ENCODE measurements around the gene MOSPD2. TPM values are rescaled to one million over a fixed set of nuclear protein-coding genes. Genes with fewer than 3 reads are reported as not detected.

MOSPD2 gene
- total and polyA plus RNA-seq, 2 of the 8 experiments (the other 6 are each of a cell fraction or from before 2014, with no cell fraction given), result 4.5 to 12.1 TPM

- H4K8ac ChIP-seq (ENCODE audit: extremely low read depth, insufficient read depth, low read length), result no peak overlapping the region
- no peak overlapping the region for H3K56ac ChIP-seq (replicated peaks; ENCODE audit: insufficient read length, low read depth, low read length)
- POLR2A ChIA-PET (ENCODE audit: partially characterized antibody), result no interaction called here
- CTCF ChIA-PET (ENCODE audit: partially characterized antibody), result no interaction called here
- no peaks in the 10 kb centered on the region for H3K79me1 ChIP-seq (ENCODE audit: low read depth, low read length)
- no peaks in the 10 kb centered on the region for H3K4me1 ChIP-seq (replicated peaks in 1 of 4; ENCODE audit: control insufficient read depth in 3 of 4, insufficient read depth in 4 of 4, low read length in 3 of 4)
- FAIRE-seq, result no peak
- DNase-seq (ENCODE audit: low read depth in 1 of 2, low spot score in 2 of 2), result no peak
- H3K79me2 ChIP-seq (ENCODE audit: control insufficient read depth in 1 of 2, insufficient read depth in 2 of 2, low read length in 2 of 2), result no peaks in the 10 kb centered on the region
- no peak overlapping the region for H3K27ac ChIP-seq (ENCODE audit: low read depth, low read length)
- H2AFZ ChIP-seq (ENCODE audit: low read length), result no peak overlapping the region
- H3K4me2 ChIP-seq (ENCODE audit: insufficient read depth in 1 of 2, low read depth in 2 of 2, low read length in 2 of 2), result no peak overlapping the region
- no peak overlapping the region for H4K91ac ChIP-seq (replicated peaks; ENCODE audit: insufficient read length, low read length)
- no peak overlapping the region for H2BK15ac ChIP-seq (ENCODE audit: low read length)
- no peak overlapping the region for H3K14ac ChIP-seq (ENCODE audit: insufficient read length)
- WGBS, 2 experiments (ENCODE audit: extremely low coverage in 1 of 2, insufficient coverage in 1 of 2, insufficient read length in 1 of 2, insufficient replicate concordance in 2 of 2, low coverage in 1 of 2, low lambda C conversion rate in 2 of 2, missing lambda C conversion rate in 1 of 2), result 97% methylated on average over 3 of the region's 3 CpGs; no CpG with 5 or more reads in 1 of the 2 experiments
- no peaks in the 10 kb centered on the region for H3K27me3 ChIP-seq (replicated peaks in 1 of 4; ENCODE audit: control insufficient read depth in 3 of 4, extremely low read depth in 1 of 4, insufficient read depth in 3 of 4, low read length in 3 of 4)
- no peak overlapping the region for H3K18ac ChIP-seq (ENCODE audit: extremely low read depth, low read length)
- H3K4me3 ChIP-seq (ENCODE audit: extremely low read depth in 1 of 4, insufficient read depth in 2 of 4, low read depth in 3 of 4, low read length in 4 of 4), result no peak overlapping the region
- no peak overlapping the region for H2BK12ac ChIP-seq (ENCODE audit: low read depth, low read length)
- H3K9me3 ChIP-seq (ENCODE audit: insufficient read depth in 2 of 2, low read depth in 1 of 2, low read length in 1 of 2), result no peaks in the 10 kb centered on the region
- H3K23ac ChIP-seq (ENCODE audit: insufficient read length), result no peak overlapping the region
- H3K4ac ChIP-seq (replicated peaks; ENCODE audit: insufficient read length, low read depth, low read length), result no peak overlapping the region
- H2BK120ac ChIP-seq (replicated peaks; ENCODE audit: low read depth, low read length), result no peak overlapping the region
- no peak overlapping the region for H4K5ac ChIP-seq (ENCODE audit: insufficient read length, low read depth, low read length)
- H3K23me2 ChIP-seq (ENCODE audit: low read depth, low read length), result no peaks in the 10 kb centered on the region
- TF ChIP-seq EP300 (IDR thresholded peaks at IDR 0.05; ENCODE audit: borderline replicate concordance in 1 of 2, low read depth in 2 of 2, low read length in 2 of 2) (no peak), POLR2A (IDR thresholded peaks at IDR 0.05; ENCODE audit: control extremely low read depth in 1 of 2, low read depth in 2 of 2, low read length in 2 of 2) (no peak), FOSL1 (IDR thresholded peaks at IDR 0.05; ENCODE audit: insufficient read depth, low read depth, low read length) (no peak), GTF2F1 (IDR thresholded peaks at IDR 0.05; ENCODE audit: borderline replicate concordance, low read depth, low read length) (no peak)
- H3K9ac ChIP-seq (replicated peaks in 1 of 4; ENCODE audit: extremely low read depth in 1 of 4, low read depth in 3 of 4, low read length in 3 of 4), result no peak overlapping the region
- H3K36me3 ChIP-seq (ENCODE audit: control insufficient read depth in 2 of 4, insufficient read depth in 4 of 4, low read length in 3 of 4), result peaks cover 0 to 17% (median 0%) of the 10 kb centered on the region in 4 experiments; a peak in 1 of 8 replicates
- no peak overlapping the region for H2BK20ac ChIP-seq (ENCODE audit: low read length)
- no peaks in the 10 kb centered on the region for H4K20me1 ChIP-seq (replicated peaks in 1 of 2; ENCODE audit: control insufficient read depth in 1 of 2, insufficient read depth in 2 of 2, low read length in 2 of 2)
- no peak overlapping the region for H2AK5ac ChIP-seq (ENCODE audit: low read depth, low read length)
- H2BK5ac ChIP-seq (ENCODE audit: low read depth, low read length), result no peak overlapping the region
Observed at GRCh38 chrX:14851526-14851925, 21.7 kb upstream of the MOSPD2 start.

Measured in H1 (cell line).